Keratinocyte (primary cell): ENCODE data around the gene USH2A. TPM values are rescaled to one million over a fixed set of nuclear protein-coding genes. Genes with fewer than 3 reads are reported as not detected.

Experiments
- DNase-seq: peaks from one replicate; pipeline ENCODE4 v3.0.0-alpha.2; 2011; ENCODE audit warnings: low read depth, missing footprints, low spot score
- FAIRE-seq: peaks from 2 replicates; lab custom pipeline; 2011; peaks lifted over from hg19 to GRCh38; lab: Jason Lieb, UNC
- H2AFZ ChIP-seq: 2 replicates; pipeline ENCODE4 v1.6.0; 2012; ENCODE audit warnings: low read length, control low read depth, inconsistent platforms; ENCODE audit not compliant: control insufficient read depth
- H3K27ac ChIP-seq: 2 replicates; pipeline ENCODE4 v1.5.1; 2011; ENCODE audit warnings: low read length; ENCODE audit not compliant: control insufficient read depth, insufficient read depth
- H3K27me3 ChIP-seq: 3 replicates; pipeline ENCODE4 v1.6.0; 2011; ENCODE audit warnings: low read length; ENCODE audit not compliant: control insufficient read depth, insufficient read depth; ENCODE audit errors: extremely low read depth
- H3K36me3 ChIP-seq, 2 experiments: 2 replicates in 1 of 2; 3 replicates in 1 of 2; pipeline ENCODE4 v1.5.1; 2011; ENCODE audit warnings: low read length in 2 of 2, mild to moderate bottlenecking in 1 of 2; ENCODE audit not compliant: control insufficient read depth in 2 of 2, insufficient read depth in 2 of 2; ENCODE audit errors: extremely low read depth in 1 of 2
- H3K4me1 ChIP-seq: 3 replicates; pipeline ENCODE4 v1.5.1; 2011; ENCODE audit warnings: low read length; ENCODE audit not compliant: control insufficient read depth, insufficient read depth; ENCODE audit errors: extremely low read depth
- H3K4me2 ChIP-seq: 3 replicates; pipeline ENCODE4 v1.6.0; 2011; ENCODE audit warnings: low read depth, low read length; ENCODE audit not compliant: control insufficient read depth, insufficient read depth; ENCODE audit errors: extremely low read depth
- H3K4me3 ChIP-seq, 3 experiments: fragments of 200-600 bp in 1 of 3; sonication (generic) in 1 of 3; 2 replicates in 2 of 3; 3 replicates in 1 of 3; pipeline ENCODE4 v1.5.1; 2011 to 2016; ENCODE audit warnings: low read length in 3 of 3, mild to moderate bottlenecking in 3 of 3, control low read depth in 2 of 3, inconsistent platforms in 1 of 3, low read depth in 1 of 3, mixed read lengths in 1 of 3, mixed run types in 1 of 3, moderate library complexity in 1 of 3; ENCODE audit not compliant: control insufficient read depth in 2 of 3, insufficient read depth in 2 of 3; ENCODE audit errors: extremely low read depth in 1 of 3
- H3K79me2 ChIP-seq: 2 replicates; pipeline ENCODE4 v1.6.0; 2012; ENCODE audit warnings: low read length; ENCODE audit not compliant: control insufficient read depth, insufficient read depth
- H3K9ac ChIP-seq: 3 replicates; pipeline ENCODE4 v1.6.0; 2011; ENCODE audit warnings: low read length; ENCODE audit not compliant: control insufficient read depth, insufficient read depth; ENCODE audit errors: extremely low read depth
- H3K9me1 ChIP-seq: 3 replicates; pipeline ENCODE4 v1.6.0; 2011; ENCODE audit warnings: low read length; ENCODE audit not compliant: control insufficient read depth, insufficient read depth; ENCODE audit errors: extremely low read depth
- H3K9me3 ChIP-seq: 2 replicates; pipeline ENCODE4 v1.5.1; 2012; ENCODE audit warnings: low read depth, low read length; ENCODE audit not compliant: control insufficient read depth
- H4K20me1 ChIP-seq: 3 replicates; pipeline ENCODE4 v1.6.0; 2011; ENCODE audit warnings: low read length; ENCODE audit not compliant: control insufficient read depth, insufficient read depth; ENCODE audit errors: extremely low read depth
- EZH2 ChIP-seq: IDR thresholded peaks from one replicate; pipeline ENCODE4 v1.6.1; 2012; ENCODE audit warnings: inconsistent platforms, mild to moderate bottlenecking, low read length, moderate library complexity
- dilution Hi-C: fragments of 300-500 bp; cut with MboI; formaldehyde crosslinking; loops from one replicate; pipeline ENCODE4 v1.7.0; 2020; ENCODE audit warnings: low sequenced_read_pairs; ENCODE audit not compliant: extremely low pct_ligation_motif_present
- polyA plus RNA-seq, 5 experiments: library from polyadenylated mRNA; depleted of rRNA in 3 of 5; stranded (reverse) in 3 of 5; stranded (forward) in 1 of 5; unstranded in 1 of 5; fragments of >200 nt; gene quantifications; 1 replicate in 1 of 5; 2 replicates in 3 of 5; 3 replicates in 1 of 5; pipeline versions ENCODE4 v1.2.1 to v1.2.3, GENCODE V29; 2011 to 2012; ENCODE audit warnings: missing spikeins in 2 of 5, low read depth in 1 of 5, low replicate concordance in 1 of 5
- TF ChIP-seq, protein P1 (sequence below), 3 experiments: IDR thresholded peaks in 1 of 3; conservative IDR thresholded peaks in 1 of 3; optimal IDR thresholded peaks in 1 of 3; 2 replicates in 2 of 3; 3 replicates in 1 of 3; pipeline versions ENCODE3 to v1.5.1; 2011; ENCODE audit warnings: low read length in 3 of 3, mild to moderate bottlenecking in 3 of 3, moderate library complexity in 2 of 3, control low read depth in 1 of 3, inconsistent platforms in 1 of 3; ENCODE audit not compliant: insufficient read depth in 2 of 3; ENCODE audit errors: extremely low read depth in 1 of 3

Gene USH2A
- polyA plus RNA-seq, 1 donor (not counting 4 experiments of a cell fraction or from before 2014, with no cell fraction given) = not detected

- dilution Hi-C loops = no loop called here
- no peak overlapping the region for H2AFZ ChIP-seq
Observed at GRCh38 chr1:215992620-215993019, 430.6 kb downstream of the USH2A start.

GRCh38 chr1:215987092-215987875 lies 436.0 kb downstream of the USH2A start:
- no peaks in the 10 kb centered on the region for H3K36me3 ChIP-seq
- DNase-seq (no peak), FAIRE-seq (no peak)
- H3K4me3 ChIP-seq = no peak overlapping the region
- no peak overlapping the region for H3K4me2 ChIP-seq
- no peak overlapping the region for H2AFZ ChIP-seq
- no peak overlapping the region for H3K9ac ChIP-seq
- no peaks in the 10 kb centered on the region for H3K27me3 ChIP-seq
- no peaks in the 10 kb centered on the region for H3K9me1 ChIP-seq
- no peaks in the 10 kb centered on the region for H3K79me2 ChIP-seq
- TF ChIP-seq, protein P1, sequence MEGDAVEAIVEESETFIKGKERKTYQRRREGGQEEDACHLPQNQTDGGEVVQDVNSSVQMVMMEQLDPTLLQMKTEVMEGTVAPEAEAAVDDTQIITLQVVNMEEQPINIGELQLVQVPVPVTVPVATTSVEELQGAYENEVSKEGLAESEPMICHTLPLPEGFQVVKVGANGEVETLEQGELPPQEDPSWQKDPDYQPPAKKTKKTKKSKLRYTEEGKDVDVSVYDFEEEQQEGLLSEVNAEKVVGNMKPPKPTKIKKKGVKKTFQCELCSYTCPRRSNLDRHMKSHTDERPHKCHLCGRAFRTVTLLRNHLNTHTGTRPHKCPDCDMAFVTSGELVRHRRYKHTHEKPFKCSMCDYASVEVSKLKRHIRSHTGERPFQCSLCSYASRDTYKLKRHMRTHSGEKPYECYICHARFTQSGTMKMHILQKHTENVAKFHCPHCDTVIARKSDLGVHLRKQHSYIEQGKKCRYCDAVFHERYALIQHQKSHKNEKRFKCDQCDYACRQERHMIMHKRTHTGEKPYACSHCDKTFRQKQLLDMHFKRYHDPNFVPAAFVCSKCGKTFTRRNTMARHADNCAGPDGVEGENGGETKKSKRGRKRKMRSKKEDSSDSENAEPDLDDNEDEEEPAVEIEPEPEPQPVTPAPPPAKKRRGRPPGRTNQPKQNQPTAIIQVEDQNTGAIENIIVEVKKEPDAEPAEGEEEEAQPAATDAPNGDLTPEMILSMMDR (optimal IDR thresholded peaks at IDR 0.05 in 1 of 3, IDR thresholded peaks at IDR 0.05 in 1 of 3, conservative IDR thresholded peaks at IDR 0.05 in 1 of 3; ENCODE audit: extremely low read depth in 1 of 3, insufficient read depth in 2 of 3, low read length in 3 of 3) = no peak
- no peak overlapping the region for H3K27ac ChIP-seq
- no peaks in the 10 kb centered on the region for H3K9me3 ChIP-seq
- no peaks in the 10 kb centered on the region for H3K4me1 ChIP-seq
- H4K20me1 ChIP-seq = no peaks in the 10 kb centered on the region
- dilution Hi-C loops = no loop called here

More at GRCh38 chr1:215992620-215993019, 430.6 kb downstream of the USH2A start:
- Histone ChIP-seq H3K4me2 (no peak overlapping the region), H3K9me1 (no peaks in the 10 kb centered on the region), H3K9ac (no peak overlapping the region), H3K4me1 (no peaks in the 10 kb centered on the region), H3K79me2 (no peaks in the 10 kb centered on the region), H3K27ac (no peak overlapping the region), H4K20me1 (no peaks in the 10 kb centered on the region), H3K9me3 (no peaks in the 10 kb centered on the region), H3K27me3 (no peaks in the 10 kb centered on the region), H3K36me3 (no peaks in the 10 kb centered on the region), H3K4me3 (no peak overlapping the region)
- DNase-seq = no peak
- no peak for FAIRE-seq
- TF ChIP-seq, protein P1 (optimal IDR thresholded peaks at IDR 0.05 in 1 of 3, IDR thresholded peaks at IDR 0.05 in 1 of 3, conservative IDR thresholded peaks at IDR 0.05 in 1 of 3; ENCODE audit: extremely low read depth in 1 of 3, insufficient read depth in 2 of 3, low read length in 3 of 3) = peak; percentile 20 to 34 (median 23)
- no peak for TF ChIP-seq EZH2
